NCI-H510A (cell line): ENCODE data around the gene AWAT1.
"Not testable (repeated sequence)": the region's sequence is repeated elsewhere in the genome, so short reads cannot be mapped to it uniquely, and the experiment has no call there.

Experiments
- DNase-seq: peaks from one replicate; lab custom pipeline; 2025; lab: John Stamatoyannopoulos, UW

Gene AWAT1

DNA sequence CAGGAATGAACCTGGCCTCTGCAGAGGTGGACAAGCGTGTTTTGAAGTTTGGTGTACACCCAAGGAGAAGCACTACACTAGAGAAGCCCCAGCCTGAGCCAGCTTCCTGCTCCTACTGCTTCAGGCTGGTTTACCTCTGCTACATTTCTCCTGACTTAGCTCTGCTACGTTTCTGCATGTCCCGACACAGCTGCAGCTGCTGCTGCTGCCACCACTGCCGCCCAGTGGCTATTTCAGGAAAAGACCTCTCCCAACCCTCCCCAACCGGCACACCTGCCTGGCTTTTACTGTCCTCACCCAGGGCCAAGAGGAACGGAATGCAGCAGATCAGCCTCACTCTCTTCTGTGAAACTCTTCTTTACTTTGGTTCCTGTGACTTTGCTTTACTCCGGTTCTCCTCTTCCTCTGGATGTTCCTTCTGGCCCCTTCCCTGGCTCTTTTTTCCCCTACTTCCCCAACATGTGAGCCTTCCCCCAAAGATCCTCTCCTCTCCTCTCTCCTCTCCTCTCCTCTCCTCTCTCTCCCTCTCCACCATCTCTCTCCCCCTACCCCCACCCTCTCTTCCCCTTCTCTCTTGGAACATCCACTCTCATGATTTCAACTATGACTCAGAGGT is 28.6 kb downstream of the AWAT1 start:
- peak; percentile 25 for DNase-seq

- no peak for DNase-seq
These were observed 30.3 kb downstream of the AWAT1 start for GRCh38 chrX:70264784-70265183.

DNA sequence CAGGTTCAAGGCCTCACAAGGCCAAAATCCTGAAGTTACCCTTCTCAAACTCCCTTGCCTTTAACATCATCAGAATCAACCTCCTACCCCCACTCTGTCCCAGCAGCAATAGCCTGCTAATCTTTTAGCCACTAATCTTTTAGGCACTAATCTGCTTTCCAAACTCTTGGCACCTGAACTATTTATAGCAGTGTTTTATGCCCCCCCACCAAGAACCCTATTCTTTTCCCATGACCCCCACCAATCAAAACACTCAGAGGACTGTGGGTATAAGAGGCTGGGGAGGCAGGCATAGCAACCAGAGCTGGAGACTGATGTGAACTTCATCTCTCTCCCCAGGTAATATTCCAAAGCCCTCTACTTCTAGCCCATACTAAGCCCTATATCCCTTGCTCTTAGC is 33.6 kb downstream of the AWAT1 start, which contains the start of gene ARR3:
TSS of gene ARR3 (plus strand) at position 301 of the 400 bp plus-strand sequence. CDS start 1,052 bp downstream, outside the sequence.
- no peak for DNase-seq

DNA sequence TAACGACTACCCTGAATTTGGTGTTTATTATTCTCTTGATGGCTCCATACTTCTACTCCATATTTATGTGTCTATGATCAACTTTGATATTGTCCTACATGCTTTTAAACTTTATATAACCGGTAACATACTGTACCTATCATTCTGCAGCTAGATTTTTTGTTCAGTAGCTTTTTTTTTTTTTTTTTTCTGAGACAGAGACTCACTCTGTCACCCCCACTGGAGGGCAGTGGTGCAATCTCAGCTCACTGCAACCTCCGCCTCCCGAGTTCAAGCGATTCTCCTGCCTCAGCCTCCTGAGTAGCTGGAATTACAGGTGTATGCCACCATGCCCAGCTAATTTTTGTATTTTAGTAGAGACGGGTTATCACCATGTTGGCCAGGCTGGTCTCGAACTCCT is 39.6 kb downstream of the AWAT1 start:
- not testable (repeated sequence) for DNase-seq

DNA sequence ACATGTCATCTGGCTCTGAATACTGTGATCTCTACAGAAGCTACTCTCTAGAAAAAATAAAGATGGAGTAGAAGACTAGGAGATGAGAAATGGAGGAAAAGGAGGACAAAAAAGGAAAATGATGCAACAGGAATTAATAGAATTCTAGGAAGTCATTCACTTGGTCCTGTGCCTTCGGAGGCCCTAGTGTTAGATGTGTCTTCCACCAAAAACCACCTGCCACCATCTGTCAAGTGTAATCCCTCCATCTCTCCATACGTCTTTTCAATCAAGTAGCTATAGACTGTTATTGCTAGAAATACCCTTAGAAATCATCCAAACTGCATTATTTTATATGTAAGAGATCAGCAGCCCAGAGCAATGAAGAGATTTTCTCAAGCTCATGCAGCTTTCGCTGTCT is 44.6 kb downstream of the AWAT1 start:
- DNase-seq, result no peak

- no peak for DNase-seq
These were observed 46.1 kb downstream of the AWAT1 start for GRCh38 chrX:70280573-70280972.

DNA sequence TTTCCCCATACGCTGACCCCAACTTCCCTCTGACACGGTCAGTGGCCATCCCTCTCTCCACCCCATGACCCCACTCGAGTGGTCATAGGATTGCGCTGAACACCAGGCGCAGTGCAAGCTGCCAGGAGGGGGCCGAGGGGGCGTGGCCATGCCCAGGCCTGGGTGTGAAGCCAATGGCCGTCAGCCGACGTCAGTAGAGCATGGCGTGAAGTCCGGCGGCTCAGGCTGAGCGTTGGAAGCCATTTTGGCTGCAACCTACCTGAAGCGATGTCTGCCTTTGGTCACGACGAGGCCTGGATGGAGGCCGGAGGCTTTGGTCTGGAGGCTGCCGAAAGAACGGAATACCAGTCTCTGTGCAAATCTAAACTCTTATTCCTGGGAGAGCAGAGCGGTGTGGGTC is 47.5 kb downstream of the AWAT1 start, which contains the start of gene RAB41:
TSS of gene RAB41 (plus strand) at position 222 of the 400 bp plus-strand sequence. CDS start at position 268, 46 bp downstream.
- DNase-seq, result no peak

DNA sequence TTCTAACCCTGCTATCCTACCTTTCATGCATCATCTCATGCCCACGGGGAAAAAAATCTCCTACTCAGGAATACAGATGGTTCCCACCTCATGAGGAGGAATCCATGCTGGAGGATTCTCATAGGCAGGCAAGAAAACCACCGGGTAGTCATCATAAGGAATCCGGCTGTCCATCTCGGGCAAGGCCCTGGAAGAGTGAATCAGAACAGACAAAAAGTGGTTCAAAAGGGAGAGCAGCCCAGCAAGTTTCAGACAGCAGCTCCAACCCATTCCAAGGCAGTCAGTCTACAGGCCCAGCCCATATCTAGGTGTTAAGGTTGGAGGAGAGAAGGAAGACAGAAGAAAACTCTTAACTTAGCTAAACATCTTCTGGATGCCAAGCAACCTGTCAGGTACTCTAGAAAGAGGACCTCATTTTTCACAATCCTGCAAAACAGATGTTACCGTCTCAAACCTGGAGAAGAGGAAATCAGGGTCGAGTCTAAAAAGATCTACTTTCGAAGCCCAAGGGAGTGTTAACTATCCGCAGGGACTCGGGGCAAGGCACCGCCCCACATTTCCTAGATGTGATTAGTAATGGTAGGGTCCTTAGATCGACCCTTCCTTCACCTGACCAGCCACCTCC is 54.8 kb downstream of the AWAT1 start:
- no peak for DNase-seq
